ENCODE results near the gene PDE6H. TPM values are rescaled to one million over a fixed set of nuclear protein-coding genes. Genes with fewer than 3 reads are reported as not detected.
A peak's percentile ranks its signal among the peaks of the same experiment; 100 is the strongest.

PDE6H gene
- total and polyA plus RNA-seq, 11 donors: not detected

DNA sequence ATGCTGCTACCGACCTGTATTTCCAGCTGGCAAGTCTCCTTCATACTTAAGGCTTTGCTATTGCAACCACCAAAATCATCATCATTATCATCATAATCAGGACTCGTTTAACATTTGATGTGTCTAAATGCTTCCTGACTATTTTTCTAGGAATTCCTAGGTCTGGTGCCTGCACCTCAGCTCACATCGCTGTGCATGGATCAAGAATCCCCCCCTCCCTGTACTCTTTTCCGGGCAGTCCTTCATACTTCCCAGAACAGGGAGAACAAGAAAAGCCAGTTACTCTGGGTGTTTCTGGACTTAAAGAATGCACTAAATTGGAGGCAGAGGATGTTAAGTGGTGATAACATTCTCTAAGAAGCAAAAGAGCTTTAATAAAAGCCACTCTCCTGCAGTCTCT is 43.9 kb upstream of the PDE6H start:
- Histone ChIP-seq H3K27ac (peak overlapping the region in 3 of 12 donors; percentile 16 to 22 (median 21)), H3K9me3 (no peaks in the 10 kb centered on the region), H3K27me3 (no peaks in the 10 kb centered on the region), H3K4me3 (peak overlapping the region in 1 of 12 donors; percentile 7), H3K36me3 (peaks cover 0 to 19% (median 0%) of the 10 kb centered on the region in 9 donors), H3K4me1 (peaks cover 0 to 12% (median 0%) of the 10 kb centered on the region in 12 donors)
- intact Hi-C loops (cut with DNase I): no loop called here
- DNase-seq (no peak), ATAC-seq (no peak)
- TF ChIP-seq, protein P1, sequence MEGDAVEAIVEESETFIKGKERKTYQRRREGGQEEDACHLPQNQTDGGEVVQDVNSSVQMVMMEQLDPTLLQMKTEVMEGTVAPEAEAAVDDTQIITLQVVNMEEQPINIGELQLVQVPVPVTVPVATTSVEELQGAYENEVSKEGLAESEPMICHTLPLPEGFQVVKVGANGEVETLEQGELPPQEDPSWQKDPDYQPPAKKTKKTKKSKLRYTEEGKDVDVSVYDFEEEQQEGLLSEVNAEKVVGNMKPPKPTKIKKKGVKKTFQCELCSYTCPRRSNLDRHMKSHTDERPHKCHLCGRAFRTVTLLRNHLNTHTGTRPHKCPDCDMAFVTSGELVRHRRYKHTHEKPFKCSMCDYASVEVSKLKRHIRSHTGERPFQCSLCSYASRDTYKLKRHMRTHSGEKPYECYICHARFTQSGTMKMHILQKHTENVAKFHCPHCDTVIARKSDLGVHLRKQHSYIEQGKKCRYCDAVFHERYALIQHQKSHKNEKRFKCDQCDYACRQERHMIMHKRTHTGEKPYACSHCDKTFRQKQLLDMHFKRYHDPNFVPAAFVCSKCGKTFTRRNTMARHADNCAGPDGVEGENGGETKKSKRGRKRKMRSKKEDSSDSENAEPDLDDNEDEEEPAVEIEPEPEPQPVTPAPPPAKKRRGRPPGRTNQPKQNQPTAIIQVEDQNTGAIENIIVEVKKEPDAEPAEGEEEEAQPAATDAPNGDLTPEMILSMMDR (IDR thresholded peaks at IDR 0.05): no peak
- no peak for TF ChIP-seq POLR2A (IDR thresholded peaks at IDR 0.05)
- 37 to 47% (median 44%) methylated on average over 4 of the region's 4 CpGs for WGBS, 4 donors

DNA sequence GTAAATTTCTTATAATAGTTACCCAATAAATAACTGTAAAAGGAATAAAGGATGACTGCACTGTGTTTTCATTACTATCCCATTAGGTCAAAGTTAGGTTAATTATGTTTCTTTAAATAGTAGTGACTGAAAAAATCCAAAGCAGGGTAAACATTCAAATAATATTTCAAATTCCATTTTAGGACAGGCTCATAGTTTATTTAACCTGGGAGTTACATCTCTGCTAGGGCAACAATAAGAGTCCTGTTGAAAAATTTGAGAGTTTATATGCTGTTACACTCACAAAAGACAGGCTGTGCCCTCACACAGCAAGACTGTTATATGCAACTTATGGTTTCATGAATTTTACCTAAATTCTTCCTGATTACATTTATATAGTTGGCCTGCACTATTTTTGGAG is 42.5 kb upstream of the PDE6H start:
- TF ChIP-seq, protein P1 (IDR thresholded peaks at IDR 0.05): no peak
- TF ChIP-seq POLR2A (IDR thresholded peaks at IDR 0.05): no peak
- intact Hi-C loops (cut with DNase I): loop anchor here in 1 of 10 donors (10.0 kb wide), 1 partner anchor 55 kb away; no protein-coding TSS in a partner anchor

DNA sequence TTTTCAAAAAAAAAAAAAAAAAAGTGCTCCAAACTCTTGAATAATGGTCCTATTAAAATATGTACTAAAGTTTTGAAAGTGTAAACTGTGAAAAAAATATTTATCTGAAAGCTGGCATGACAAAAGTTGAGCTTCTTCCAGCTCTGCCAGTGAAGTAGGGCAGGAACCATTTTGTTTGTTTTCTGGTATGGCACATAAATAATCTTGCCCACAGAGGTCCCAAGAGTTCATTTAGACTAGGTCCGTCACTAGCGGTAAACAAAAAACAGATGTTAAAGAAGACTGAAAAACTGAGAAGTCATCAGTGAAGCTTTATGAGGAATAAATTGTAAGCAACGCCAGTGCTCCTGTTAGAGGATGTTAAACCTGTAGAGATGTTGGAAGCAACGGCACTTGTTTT is 41.5 kb upstream of the PDE6H start:
- peaks cover 0 to 29% (median 0%) of the 10 kb centered on the region in 9 donors for H3K36me3 ChIP-seq
- no peaks in the 10 kb centered on the region for H3K27me3 ChIP-seq
- intact Hi-C loops (cut with DNase I): loop anchor here in 1 of 10 donors (10.0 kb wide), 1 partner anchor 53 kb away; no protein-coding TSS in a partner anchor
- no peak for DNase-seq
- ATAC-seq: no peak
- H3K9me3 ChIP-seq: no peaks in the 10 kb centered on the region
- 91 to 97% (median 93%) methylated on average over 4 of the region's 4 CpGs for WGBS, 4 donors
- no peak for TF ChIP-seq POLR2A (IDR thresholded peaks at IDR 0.05)
- TF ChIP-seq, protein P1 (IDR thresholded peaks at IDR 0.05): no peak
- H3K4me1 ChIP-seq: peaks cover 0 to 12% (median 0%) of the 10 kb centered on the region in 12 donors
- no peak overlapping the region for H3K27ac ChIP-seq
- H3K4me3 ChIP-seq: no peak overlapping the region

More for the DNA sequence above, 42.5 kb upstream of the PDE6H start:
- Histone ChIP-seq H3K9me3 (no peaks in the 10 kb centered on the region), H3K27ac (no peak overlapping the region), H3K27me3 (no peaks in the 10 kb centered on the region), H3K4me1 (peaks cover 0 to 12% (median 0%) of the 10 kb centered on the region in 12 donors), H3K36me3 (peaks cover 0 to 29% (median 0%) of the 10 kb centered on the region in 9 donors), H3K4me3 (no peak overlapping the region)
- ATAC-seq (no peak), DNase-seq (no peak)

DNA sequence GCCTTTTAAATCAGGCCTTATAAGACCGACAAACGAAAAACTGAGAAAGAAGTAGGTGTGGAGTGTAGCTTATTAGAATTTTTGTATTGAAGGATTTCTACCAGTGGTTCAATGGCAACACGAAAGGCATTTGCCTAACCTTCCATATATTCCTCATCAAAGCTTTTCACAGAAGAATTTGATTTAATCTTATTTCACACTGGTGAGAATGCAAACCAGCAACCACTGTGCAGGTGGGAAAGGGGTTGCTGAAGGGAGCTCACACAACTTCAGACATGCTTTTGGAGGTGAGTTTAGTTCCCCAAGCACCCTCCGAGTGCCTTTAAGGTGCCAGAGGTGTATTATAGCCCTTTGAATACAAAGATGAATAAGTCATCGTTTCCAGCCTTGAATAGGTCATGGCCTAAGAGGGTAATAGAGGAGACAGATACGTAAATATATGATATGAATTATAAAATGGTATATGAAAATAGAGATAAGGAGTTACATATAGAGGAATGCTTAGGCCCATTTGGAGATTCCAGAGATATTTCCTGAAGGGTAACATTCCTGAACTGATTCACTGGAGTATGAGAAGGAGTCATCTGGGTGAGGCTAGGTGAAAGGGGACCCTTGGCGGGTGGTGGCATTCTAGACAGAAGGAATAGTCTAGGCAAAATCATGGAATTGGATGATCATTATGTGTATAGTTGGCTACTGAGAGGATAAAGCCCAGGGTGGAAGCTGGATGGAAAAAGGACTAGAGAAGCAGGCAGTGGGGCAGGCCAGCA is 40.9 kb upstream of the PDE6H start:
- H3K36me3 ChIP-seq: peaks cover 0 to 29% (median 0%) of the 10 kb centered on the region in 9 donors

More for the DNA sequence above, 40.9 kb upstream of the PDE6H start:
- peaks cover 0 to 12% (median 0%) of the 10 kb centered on the region in 12 donors for H3K4me1 ChIP-seq
- intact Hi-C loops (cut with DNase I): loop anchor here in 1 of 10 donors (10.0 kb wide), 1 partner anchor 53 kb away; no protein-coding TSS in a partner anchor
- WGBS, 4 donors: 95% methylated on average over 7 of the region's 7 CpGs
- no peaks in the 10 kb centered on the region for H3K9me3 ChIP-seq
- no peak for DNase-seq
- no peak overlapping the region for H3K27ac ChIP-seq
- H3K4me3 ChIP-seq: no peak overlapping the region
- H3K27me3 ChIP-seq: no peaks in the 10 kb centered on the region
- ATAC-seq: no peak
- no peak for TF ChIP-seq POLR2A (IDR thresholded peaks at IDR 0.05)

All from heart left ventricle (tissue), 16 donors.